Activated T-cell treated with anti-CD3 and anti-CD28 coated beads for 4 hours (primary cell): ENCODE data around the gene SLC7A5.
A peak's percentile ranks its signal among the peaks of the same experiment; 100 is the strongest.
"Not testable (repeated sequence)": the region's sequence is repeated elsewhere in the genome, so short reads cannot be mapped to it uniquely, and the experiment has no call there.

Experiments
- DNase-seq: peaks from one replicate; pipeline ENCODE4 v3.0.0-alpha.2; 2020

Gene SLC7A5

DNA sequence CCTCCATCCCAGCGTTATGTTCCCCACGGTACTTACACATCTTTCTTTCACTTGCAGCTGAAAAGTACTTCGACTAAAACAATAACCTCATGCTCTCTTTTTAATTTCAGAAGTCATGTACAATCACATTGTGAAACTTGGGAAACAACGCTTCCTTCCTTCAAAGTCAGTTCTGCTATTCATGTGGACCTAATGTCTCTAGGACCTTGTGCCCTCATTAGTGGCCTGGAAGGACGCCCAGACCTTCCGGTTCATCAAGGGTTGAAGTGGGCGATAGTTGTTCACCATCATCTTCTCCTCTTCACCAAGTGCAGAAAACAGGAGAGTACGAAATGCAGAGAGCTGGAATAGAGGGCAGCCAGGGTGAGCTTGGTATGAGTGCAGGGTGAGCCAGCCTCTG is 18.6 kb upstream of the SLC7A5 start:
- not testable (repeated sequence) for DNase-seq

DNA sequence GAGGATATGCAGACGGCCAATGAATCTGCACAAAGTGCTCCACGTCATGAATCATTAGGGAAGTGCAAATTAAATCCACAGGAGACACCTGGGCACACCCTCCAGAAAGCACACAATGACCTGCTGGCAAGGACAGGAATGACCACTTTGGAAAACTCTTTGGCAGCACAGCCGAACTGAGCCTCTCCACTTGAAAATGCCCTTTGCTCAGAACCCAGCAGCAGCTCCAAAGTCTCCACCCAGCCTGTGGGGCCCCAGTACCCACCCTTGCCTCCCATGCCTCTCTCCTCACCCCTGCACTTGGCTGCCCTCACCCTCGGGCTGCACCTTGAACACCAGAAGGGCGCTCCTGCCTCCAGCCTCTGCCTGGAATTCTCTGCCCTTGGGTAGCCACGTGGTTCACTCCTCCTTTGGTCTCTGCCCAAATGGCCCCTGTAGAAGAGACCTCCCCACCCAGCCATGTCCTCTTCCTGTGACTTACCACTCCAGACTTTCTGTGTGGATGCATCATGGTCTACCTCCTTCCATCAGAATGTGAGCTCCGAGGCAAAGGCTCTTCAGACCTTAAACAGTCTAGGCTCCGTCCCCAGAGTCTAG is 16.2 kb upstream of the SLC7A5 start:
- not testable (repeated sequence) for DNase-seq

DNA sequence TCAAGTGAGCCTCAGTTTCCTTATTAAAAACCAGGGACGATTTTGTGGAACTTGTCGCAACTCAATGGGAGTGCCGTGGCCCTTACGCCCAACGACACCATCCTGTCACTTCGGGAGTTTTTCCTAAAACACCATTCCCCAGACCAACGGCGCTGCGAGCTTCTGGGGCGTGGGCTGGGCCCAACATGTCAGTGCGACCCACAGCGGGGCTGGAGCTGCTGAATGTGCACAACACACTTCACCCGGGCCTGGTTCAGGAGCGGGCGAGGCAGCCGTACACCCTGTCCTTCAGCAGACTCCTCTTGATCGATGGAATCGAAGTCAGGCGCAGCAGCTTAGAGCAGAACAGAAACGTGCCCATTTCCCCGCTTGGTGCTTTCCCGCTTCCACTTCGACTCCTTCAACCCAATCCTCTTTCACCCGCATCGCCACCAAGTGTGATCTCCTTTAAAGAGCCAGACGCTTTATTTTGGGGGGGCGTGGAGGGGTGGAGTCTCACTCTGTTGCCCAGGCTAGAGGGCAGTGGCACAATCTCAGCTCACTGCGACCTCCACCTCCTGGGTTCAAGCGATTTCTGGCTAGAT is 13.2 kb upstream of the SLC7A5 start:
- DNase-seq: no peak

DNA sequence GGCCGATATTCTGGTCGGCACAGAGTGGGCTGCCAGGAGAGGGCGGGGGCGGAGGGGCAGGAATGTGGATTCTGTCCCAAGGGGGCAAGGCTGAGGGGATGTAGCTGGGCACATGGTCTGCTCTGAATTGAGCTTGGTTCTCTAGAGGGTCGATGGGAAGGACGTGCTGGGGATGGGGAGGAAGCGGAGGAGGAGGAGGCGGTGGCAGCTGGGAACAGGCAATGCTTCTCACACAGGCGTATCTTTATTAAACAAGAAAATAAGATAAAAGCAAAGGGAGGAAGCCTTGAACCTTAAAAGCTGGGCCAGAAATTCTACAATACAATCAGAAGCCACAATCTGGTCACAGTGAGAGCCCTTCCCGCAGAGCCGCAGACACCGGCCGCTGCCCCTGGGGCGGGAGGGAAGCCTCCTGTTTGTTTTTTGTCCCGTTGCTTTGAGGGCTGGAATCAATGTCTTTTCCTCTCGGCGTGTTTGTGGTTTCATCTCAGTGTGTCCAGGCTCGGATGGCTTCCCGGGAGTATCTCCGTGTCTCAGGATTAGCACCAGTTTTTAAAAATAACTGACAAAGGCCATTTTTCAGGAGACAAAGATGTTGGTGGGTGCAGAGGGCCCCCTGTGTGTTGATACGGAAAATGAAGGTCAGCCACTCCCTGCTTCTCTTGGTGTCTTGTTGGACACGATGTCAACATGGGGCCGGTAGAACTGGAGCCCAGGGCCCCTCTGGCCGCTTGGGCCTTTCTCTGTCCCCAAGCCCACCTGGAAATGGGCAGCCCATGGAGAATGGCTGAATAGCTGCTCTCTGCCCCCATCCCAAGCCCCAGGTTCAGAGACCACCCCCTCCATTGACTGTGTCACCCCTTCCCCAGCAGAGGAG is 12.3 kb upstream of the SLC7A5 start:
- no peak for DNase-seq

DNA sequence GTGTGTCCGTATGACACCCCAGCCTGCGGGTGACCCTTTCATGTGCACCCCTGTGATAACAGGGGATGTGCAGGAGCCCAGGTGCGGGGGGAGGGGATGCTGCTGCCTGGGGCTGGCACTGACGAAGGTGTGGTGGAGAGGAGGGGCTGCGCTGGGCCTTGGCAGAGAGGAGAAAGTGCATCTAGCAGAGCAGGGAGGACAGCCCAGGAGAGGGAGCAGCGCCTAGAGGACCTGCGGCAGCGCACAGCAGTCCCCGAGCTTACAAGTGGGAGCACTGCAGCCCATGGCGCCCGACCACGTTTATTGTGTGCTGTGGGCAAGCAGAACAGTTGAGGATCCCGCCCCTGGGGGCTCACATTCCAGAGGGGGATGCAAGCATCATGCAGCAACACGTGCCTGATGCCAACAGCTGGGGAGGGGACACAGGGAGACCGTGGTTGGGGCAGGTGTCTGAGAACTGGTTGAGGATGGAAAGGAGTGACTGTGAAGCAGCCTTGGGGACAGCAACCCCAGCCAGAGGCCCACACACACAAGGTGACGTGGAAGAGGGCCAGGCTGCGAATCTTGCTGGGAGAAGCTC is 10.9 kb upstream of the SLC7A5 start:
- DNase-seq: no peak

DNA sequence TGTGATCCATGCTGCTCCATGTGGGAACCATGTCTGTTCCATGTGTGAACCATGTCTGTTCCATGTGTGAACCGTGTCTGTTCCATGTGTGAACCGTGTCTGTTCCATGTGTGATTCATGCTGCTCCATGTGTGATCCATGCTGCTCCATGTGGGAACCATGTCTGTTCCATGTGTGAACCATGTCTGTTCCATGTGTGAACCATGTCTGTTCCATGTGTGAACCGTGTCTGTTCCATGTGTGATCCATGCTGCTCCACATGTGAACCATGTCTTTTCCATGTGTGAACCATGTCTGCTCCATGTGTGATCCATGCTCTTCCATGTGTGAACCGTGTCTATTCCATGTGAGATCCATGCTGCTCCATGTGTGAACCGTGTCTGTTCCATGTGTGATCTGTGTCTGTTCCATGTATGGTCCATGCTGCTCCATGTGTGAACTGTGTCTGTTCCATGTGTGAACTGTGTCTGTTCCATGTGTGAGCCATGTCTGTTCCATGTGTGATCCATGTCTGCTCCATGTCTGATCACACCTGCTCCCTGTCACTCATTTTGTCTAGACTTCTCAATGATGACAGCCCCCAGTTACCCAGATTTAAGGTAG is 10.2 kb upstream of the SLC7A5 start:
- DNase-seq: not testable (repeated sequence)

DNA sequence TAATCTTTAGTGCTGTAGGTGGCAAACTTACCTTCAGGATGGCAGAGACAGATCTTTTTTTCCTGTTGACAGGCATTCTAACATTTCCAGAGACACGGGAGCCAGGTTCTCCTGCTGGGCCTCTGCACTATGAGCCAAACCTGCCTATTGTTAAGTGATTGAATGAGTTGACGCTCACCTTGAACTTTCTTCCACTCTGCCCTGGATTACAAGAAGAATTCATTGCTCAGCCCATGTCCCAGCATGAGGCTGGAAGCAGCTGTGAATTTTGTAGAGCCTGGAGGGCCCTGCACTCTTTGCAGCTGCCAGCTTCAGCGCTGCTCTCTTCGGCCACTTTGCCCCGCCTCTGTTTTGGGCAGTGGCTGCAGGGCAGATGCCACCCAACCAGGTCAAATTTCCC is 9.4 kb upstream of the SLC7A5 start:
- no peak for DNase-seq

DNA sequence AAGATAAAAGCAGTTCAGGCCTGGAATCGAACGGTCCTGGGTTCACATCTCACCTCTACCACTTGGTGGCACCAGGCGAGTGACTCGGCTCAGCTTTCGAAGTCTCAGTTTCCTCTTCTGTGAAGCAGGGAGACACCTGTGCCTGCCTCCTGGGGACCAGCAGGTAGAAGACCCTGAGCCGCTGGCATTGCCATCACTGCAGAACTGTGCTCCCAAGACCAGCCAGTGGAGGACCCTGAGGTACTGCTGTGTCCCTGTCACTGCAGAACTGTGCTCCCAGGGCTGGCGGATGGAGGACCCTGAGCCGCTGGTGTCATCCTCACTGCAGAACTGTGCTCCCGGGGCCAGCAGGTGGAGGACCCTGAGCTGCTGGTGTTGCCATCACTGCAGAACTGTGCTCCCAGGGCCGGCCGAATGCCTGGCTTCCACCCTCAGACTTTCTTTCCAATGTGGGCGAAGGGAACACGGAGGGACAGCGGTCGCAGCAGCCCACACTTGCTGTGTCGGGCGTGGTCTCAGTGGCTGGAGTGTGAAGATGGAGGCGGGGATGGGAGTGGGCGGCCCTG is 8.7 kb upstream of the SLC7A5 start:
- no peak for DNase-seq

DNA sequence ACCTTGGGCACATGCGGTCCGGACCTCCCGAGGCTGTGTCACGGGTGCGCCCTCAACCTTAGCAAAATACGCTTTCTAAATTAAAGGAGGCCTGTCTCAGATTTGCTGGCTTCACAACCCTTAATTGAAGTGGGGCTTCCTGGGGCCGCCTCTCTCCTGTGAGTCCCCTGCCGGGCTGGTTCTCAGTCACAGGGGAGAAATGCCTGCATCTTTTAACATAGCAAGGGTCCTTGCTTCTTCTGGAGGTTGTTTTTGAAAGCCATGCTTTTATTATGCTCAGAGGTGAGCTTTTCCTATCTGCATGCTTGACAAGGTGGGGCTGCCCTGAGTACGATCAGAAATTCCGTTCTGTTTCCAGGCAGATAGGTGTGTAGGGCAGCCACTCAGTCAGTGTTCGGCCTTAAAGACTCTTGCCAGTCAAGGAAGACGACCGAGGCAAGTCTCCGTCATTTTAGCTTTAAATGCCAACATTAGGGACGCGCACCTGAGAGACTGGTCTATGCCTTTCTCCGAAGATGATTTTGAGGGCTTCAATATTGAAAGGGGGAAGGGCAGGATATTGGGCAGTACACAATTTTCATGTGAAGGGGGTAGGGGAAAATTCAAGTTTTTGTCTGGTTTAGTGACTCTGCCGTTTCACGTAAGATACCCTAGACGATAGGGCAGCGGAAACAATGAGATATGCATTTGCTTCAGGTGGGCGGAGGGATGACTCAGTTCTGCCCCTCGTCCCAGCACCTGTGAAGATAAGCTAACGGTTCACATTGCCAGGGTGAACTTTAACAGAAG is 5.5 kb upstream of the SLC7A5 start:
- DNase-seq: peak; percentile 84

DNA sequence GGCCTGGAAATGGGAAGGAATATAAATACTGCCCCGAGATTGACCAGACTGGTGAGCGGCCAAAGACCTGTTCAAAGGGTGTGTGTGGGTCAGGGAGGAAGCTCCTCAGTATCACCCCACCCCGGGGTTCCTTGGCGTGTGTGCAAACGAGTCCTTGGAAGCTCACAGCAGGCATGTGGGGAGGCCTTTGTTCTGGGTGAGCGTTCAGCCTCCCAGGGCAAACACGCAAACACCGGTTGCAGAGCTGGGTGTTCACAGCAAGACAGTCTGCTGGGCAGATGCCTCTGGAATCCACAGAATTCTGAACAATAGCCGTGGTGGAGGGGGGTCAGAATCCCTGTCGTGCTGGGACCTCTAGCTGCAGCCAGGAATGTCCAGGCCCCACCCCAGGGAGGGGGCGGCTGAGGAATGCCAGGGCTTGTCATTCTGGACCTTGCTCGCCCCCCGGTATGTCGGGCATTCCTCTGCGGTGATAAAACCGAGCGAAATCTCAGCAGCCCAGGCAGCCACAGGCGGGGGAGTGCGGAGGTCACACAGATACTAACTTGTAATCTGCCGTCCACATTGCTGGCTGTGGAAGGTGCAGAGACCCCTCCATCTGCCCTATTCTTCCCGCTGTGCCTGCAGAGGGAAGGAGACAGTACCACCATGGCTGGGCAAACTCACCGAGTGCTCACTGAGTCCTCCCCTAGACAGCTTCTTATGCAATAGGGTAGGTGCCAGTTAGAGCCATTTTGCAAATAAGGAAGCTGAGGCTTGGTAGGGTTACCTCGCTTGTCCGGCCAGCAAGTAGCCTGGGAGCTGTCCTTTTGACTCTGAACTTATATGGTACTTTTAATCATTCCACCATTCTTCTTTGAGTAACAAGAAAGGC is 1.3 kb upstream of the SLC7A5 start:
- DNase-seq: not testable (repeated sequence)

DNA sequence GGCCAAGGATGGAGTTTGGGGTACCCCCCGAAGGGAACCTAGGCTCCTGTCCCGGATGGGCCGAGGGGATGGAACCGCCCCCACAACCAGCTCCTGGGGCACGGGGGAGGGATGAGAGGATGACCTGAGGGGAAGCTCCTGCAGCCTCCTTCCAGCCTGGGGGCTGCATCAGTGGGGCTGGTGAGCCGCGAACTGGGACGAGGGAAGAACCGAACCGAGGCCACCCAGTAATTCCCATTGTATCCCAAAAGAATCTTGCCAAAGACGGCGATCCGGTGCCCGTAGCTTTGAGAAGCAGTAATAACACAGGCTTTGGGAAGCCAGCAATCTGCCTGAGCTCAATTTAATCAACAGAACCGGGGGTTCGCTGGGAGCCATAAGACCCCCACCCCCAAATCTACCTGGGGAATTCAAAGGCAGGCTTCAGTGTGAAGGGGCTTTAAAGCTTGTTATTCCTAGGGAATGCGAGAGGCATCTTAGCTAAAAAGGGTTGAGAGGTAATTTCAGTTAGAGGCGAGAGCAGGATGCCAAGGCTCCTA is 641 bp upstream of the SLC7A5 start:
- DNase-seq: not testable (repeated sequence)

DNA sequence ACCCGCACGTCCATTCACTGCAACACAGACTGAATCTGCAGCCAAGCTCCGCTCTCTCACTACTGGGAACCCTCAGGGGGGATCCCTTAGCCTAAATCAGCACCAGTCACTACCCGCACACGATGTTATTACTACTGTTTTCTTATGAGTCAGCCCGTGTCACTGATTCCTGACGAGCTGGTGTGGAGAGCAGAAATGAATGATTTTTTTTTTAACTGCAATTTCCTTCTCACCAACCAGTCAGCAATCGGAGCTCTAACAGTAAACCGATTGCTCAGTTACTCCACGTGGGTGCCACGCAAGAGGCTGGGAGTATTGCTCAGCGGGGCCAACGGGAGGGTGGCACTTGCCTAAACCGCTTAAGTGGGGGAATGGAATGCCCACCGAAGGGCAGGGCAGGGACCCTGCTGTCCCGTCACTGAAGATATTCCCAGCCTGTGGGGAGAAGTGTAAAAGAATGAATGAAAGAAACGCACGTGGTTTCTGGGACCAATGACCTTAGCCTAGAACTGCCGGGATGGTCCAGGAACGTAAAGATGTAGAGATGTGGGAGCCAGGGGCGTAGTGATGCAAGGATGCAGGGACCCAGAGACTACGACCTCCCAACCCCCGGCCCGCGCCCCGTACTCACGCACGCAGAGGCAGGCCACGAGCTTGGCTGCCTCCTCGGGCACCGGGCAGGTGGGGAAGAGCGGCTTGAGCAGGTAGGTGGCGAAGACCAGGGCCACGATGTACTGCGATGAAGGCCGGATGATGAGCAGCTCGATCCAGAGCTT is 865 bp downstream of the SLC7A5 start:
- DNase-seq: not testable (repeated sequence)

DNA sequence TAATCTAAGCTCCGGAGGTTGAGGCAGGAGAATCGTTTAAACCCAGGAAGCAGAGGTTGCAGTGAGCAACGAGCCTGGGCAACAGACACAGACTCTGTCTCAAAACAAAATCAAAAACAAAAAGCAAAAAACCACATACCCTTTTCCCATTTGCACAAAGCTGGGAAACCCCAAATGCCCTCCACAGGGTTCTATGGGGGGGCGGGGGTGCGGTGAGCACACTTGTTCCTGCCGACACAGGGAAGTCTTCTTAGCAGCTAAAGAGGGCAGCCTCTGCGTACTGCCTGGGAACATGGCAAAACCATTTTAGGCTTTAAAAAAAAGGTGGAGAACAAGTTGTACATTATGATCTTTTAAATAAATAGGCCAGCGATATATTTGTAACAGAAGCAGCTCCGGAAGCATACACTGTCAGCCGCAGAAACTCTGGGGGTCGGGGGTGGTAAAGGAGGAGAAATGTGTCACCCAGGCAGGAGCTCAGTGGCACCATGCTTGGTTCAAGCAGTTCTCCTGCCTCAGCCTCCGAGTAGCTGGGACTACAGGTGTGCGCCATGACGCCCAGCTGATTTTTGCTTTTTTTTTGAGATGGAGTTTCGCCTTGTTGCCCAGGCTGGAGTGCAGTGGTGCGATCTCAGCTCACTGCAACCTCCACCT is 3.3 kb downstream of the SLC7A5 start:
- not testable (repeated sequence) for DNase-seq

DNA sequence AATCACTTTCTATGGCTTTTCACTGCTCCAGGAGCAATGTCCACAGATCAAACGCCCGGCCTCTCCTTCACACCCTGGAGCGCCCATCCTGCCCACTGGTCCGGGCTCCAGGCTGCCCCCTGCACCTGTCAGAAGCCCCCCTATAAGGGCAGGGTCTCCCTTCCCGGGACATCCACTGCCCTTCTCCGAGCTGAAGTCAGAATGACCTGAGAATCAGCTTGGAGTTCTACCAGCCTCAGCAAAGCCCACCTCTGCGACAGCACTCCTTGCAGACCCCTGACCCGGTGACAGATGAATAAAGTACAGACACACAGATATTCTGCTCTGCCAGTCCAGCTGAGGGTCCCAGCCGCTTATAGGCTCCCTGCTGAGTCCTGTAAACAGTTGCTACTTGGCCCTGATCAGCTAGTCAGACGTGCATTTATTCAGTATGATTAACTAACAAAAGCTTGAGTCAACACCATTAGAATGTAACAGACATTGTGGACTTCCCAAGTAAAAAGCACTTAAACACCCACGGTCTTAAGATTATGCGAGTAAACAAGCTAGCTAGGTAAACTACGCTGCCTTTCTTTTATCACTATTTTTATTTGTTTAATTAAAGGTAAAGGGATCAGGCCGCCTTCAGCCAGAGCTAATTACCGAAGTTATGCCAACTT is 4.8 kb downstream of the SLC7A5 start:
- DNase-seq: no peak

DNA sequence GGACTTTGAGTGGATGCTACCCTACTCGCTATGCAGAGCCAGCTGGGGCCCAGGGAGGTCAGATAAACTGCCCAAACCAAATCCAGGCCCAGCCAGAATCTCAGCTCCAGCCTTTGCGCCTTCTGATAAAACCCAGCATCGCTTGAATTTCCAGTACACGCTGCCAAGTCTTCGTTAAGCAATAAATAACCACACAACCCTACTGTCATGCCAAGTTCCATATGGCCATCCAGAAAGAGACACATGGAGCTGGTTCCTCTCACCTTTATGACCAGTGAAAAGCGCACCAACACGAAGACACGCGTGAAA is 6.0 kb downstream of the SLC7A5 start:
- DNase-seq: not testable (repeated sequence)

DNA sequence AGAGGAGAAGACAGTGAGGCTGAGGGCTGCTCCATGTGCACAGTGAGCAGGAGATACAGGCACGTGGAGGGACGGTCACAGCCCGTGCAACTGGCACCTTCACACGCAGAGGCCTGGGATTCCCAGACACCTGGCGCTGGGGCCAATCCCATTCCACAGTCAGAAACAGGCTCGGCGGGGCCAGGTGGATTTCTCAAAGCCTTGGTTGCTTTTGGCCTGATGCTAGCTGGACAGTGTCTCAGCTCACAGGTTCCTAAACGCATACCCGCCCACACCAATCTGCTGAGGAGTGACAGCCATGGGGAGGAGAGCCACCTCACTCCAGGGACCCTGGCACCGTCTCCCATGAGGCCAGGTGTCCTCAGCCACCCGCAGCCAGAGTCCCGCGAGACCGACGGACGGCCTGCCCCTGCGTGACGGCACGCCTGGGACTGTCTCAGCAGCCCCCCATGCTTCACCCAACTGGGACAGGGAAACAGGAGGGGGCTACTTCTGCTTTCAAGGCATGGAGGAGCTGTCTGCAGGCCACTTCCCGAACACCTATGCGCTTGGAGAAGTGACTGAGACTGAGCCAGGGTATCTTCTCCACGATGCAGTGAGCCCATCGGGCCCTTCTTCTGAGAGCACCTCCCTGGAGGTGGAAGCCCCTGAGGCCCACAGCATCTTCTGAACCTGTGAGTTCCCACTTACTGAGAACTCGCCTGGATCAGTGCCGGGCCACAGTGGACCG is 6.5 kb downstream of the SLC7A5 start:
- DNase-seq: not testable (repeated sequence)

DNA sequence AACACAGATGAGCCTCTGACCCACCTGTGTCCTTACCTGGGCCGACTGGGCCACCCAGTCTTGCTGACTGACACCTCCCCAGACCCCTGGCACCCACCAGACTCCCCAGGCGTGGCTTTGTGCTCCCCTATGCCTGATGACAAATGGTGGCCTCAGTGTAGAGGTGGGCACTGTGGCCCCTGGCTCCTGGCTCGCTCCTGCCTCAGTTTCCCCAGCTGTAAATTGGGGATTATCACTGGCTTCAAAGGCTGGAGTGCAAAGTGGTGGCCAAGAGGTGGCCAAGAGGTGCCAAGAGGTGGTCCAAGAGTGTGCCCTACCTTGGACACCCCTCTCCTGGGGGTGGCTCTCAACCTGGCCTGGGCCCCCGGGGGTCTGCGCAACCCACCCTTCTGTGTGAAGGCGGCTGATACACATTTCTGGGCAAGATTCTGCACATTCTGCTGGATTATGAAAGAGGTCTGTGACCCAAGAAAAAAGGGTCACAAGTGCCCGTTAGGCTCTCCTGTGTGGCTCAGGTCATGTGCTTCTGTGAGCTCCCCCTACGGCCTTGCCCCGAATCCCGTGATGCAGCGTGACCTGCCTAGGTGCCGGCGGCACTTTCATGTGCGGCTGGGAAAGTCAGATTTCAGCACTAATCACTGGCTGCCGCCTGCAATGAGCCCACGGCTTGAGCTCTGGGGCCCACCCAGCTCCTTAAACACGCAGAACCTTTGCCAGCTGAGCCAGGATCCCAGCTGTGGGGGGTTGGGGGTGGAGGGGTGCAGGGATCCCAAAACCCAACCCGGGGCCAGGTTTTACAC is 7.8 kb downstream of the SLC7A5 start:
- not testable (repeated sequence) for DNase-seq
